HEK293 (cell line): ENCODE data around the gene IFT80.
A peak's percentile ranks its signal among the peaks of the same experiment; 100 is the strongest.

ENCODE experiments used
- CTCF ChIA-PET: fragments of 350-600 bp; formaldehyde crosslinking; extraction: SDS; loops from one replicate; lab custom pipeline; 2021; ENCODE audit warnings: antibody characterized with exemption; lab: Yijun Ruan, JAX
- POLR2A ChIA-PET: fragments of 300-600 bp; formaldehyde crosslinking; extraction: SDS; loops from one replicate; lab custom pipeline; 2020; ENCODE audit warnings: antibody characterized with exemption, inconsistent platforms; lab: Yijun Ruan, JAX
- H3K27ac ChIP-seq: fragments of 200-500 bp; sonication (Bioruptor generic); 2 replicates; pipeline ENCODE4 v1.5.1; 2014; ENCODE audit warnings: low read depth, low read length, control low read depth, inconsistent platforms; ENCODE audit errors: extremely low read depth
- H3K36me3 ChIP-seq, 2 experiments: fragments of 200-500 bp in 1 of 2; sonication (Bioruptor generic) in 1 of 2; 1 replicate in 1 of 2; 2 replicates in 1 of 2; pipeline ENCODE4 v1.5.1; 2014 to 2017; ENCODE audit warnings: inconsistent platforms in 2 of 2, low read length in 2 of 2; ENCODE audit not compliant: control insufficient read depth in 2 of 2, insufficient read depth in 1 of 2
- H3K4me1 ChIP-seq: fragments of 200-500 bp; sonication (Bioruptor generic); 2 replicates; pipeline ENCODE4 v1.5.1; 2014; ENCODE audit warnings: mild to moderate bottlenecking, low read length, inconsistent platforms; ENCODE audit not compliant: control insufficient read depth, insufficient read depth
- H3K4me3 ChIP-seq: 2 replicates; pipeline ENCODE4 v1.5.1; 2011; ENCODE audit warnings: low read depth, mild to moderate bottlenecking, control low read depth, low read length, moderate library complexity
- H3K9me3 ChIP-seq: fragments of 200-500 bp; sonication (Bioruptor generic); 2 replicates; pipeline ENCODE4 v1.5.1; 2014; ENCODE audit warnings: low read depth, low read length, inconsistent platforms; ENCODE audit not compliant: control insufficient read depth, insufficient read depth
- GFI1B ChIP-seq: fragments of 450-650 bp; formaldehyde crosslinking; IDR thresholded peaks from 2 replicates; pipeline ENCODE4 v1.5.1; 2016; ENCODE audit warnings: missing biosample characterization, missing genetic modification characterization
- IKZF3 ChIP-seq: fragments of 450-650 bp; IDR thresholded peaks from 2 replicates; pipeline ENCODE4 v1.5.0; 2018; ENCODE audit warnings: missing biosample characterization, mild to moderate bottlenecking, missing genetic modification characterization, moderate library complexity
- MEIS1 ChIP-seq: sonication (generic); formaldehyde crosslinking; IDR thresholded peaks from 2 replicates; pipeline ENCODE4 v1.8.1; 2022; ENCODE audit warnings: missing genetic modification reagents, mild to moderate bottlenecking, borderline replicate concordance
- REPIN1 ChIP-seq: fragments of 450-650 bp; formaldehyde crosslinking; IDR thresholded peaks from 2 replicates; pipeline ENCODE4 v1.5.1; 2017; ENCODE audit warnings: missing biosample characterization, missing genetic modification characterization, low read depth
- TCF7L2 ChIP-seq: IDR thresholded peaks from 2 replicates; pipeline ENCODE4 v1.6.1; 2011; ENCODE audit warnings: low read depth, mild to moderate bottlenecking, inconsistent platforms, low read length, moderate library complexity, borderline replicate concordance
- ZFHX2 ChIP-seq: fragments of 450-650 bp; formaldehyde crosslinking; conservative IDR thresholded peaks from 2 replicates; pipeline ENCODE4 v1.5.1; 2016; ENCODE audit warnings: missing biosample characterization, missing genetic modification characterization
- ZFP3 ChIP-seq: fragments of 450-650 bp; formaldehyde crosslinking; IDR thresholded peaks from 2 replicates; pipeline ENCODE4 v1.5.1; 2016; ENCODE audit warnings: low read depth, missing biosample characterization, missing genetic modification characterization
- ZNF114 ChIP-seq: fragments of 450-650 bp; formaldehyde crosslinking; IDR thresholded peaks from 2 replicates; pipeline ENCODE4 v1.5.0; 2017; ENCODE audit warnings: missing biosample characterization, missing genetic modification characterization
- ZNF366 ChIP-seq: fragments of 450-650 bp; formaldehyde crosslinking; conservative IDR thresholded peaks from 2 replicates; pipeline ENCODE4 v1.5.1; 2016; ENCODE audit warnings: missing biosample characterization, missing genetic modification characterization
- ZNF510 ChIP-seq: fragments of 450-650 bp; formaldehyde crosslinking; IDR thresholded peaks from 2 replicates; pipeline ENCODE4 v1.5.1; 2018; ENCODE audit warnings: mild to moderate bottlenecking, missing genetic modification characterization, missing biosample characterization; ENCODE audit not compliant: insufficient replicate concordance
- ZNF521 ChIP-seq: fragments of 450-650 bp; formaldehyde crosslinking; IDR thresholded peaks from 2 replicates; pipeline ENCODE4 v1.5.1; 2017; ENCODE audit warnings: missing biosample characterization, mild to moderate bottlenecking, missing genetic modification characterization
- ZNF555 ChIP-seq: fragments of 450-650 bp; formaldehyde crosslinking; conservative IDR thresholded peaks from 2 replicates; pipeline ENCODE4 v1.5.1; 2017; ENCODE audit warnings: missing biosample characterization, mild to moderate bottlenecking, missing genetic modification characterization, inconsistent platforms
- ZNF571 ChIP-seq: fragments of 450-650 bp; formaldehyde crosslinking; IDR thresholded peaks from 2 replicates; pipeline ENCODE4 v1.5.0; 2017; ENCODE audit warnings: missing biosample characterization, missing genetic modification characterization
- ZNF626 ChIP-seq: fragments of 450-650 bp; sonication (Bioruptor Pico); formaldehyde crosslinking; IDR thresholded peaks from 2 replicates; pipeline ENCODE4 v1.5.1; 2018; ENCODE audit warnings: missing biosample characterization, missing genetic modification characterization, inconsistent platforms
- ZNF660 ChIP-seq: fragments of 450-650 bp; IDR thresholded peaks from 2 replicates; pipeline ENCODE4 v1.5.1; 2018; ENCODE audit warnings: missing biosample characterization, mild to moderate bottlenecking, missing genetic modification characterization
- ZNF664 ChIP-seq: fragments of 450-650 bp; formaldehyde crosslinking; IDR thresholded peaks from 2 replicates; pipeline ENCODE4 v1.5.1; 2016; ENCODE audit warnings: missing biosample characterization, missing genetic modification characterization
- ZSCAN30 ChIP-seq: fragments of 450-650 bp; IDR thresholded peaks from 2 replicates; pipeline ENCODE4 v1.5.1; 2018; ENCODE audit warnings: missing biosample characterization, mild to moderate bottlenecking, missing genetic modification characterization, moderate library complexity
- TF ChIP-seq, protein P1 (sequence below): fragments of 450-650 bp; formaldehyde crosslinking; IDR thresholded peaks from 2 replicates; pipeline ENCODE4 v1.5.1; 2016; ENCODE audit warnings: missing biosample characterization, missing genetic modification characterization
- TF ChIP-seq, protein P2 (sequence below): IDR thresholded peaks from 2 replicates; pipeline ENCODE4 v1.6.1; 2011; ENCODE audit warnings: mild to moderate bottlenecking, low read depth, low read length, borderline replicate concordance
- TF ChIP-seq, protein P3 (sequence below): fragments of 450-650 bp; formaldehyde crosslinking; IDR thresholded peaks from 2 replicates; pipeline ENCODE4 v1.5.1; 2017; ENCODE audit warnings: missing biosample characterization, missing genetic modification characterization
- TF ChIP-seq, protein P4 (sequence below): fragments of 450-650 bp; formaldehyde crosslinking; IDR thresholded peaks from 2 replicates; pipeline ENCODE4 v1.5.1; 2016; ENCODE audit warnings: missing biosample characterization, missing genetic modification characterization
- TF ChIP-seq, protein P5 (sequence below): sonication (generic); formaldehyde crosslinking; IDR thresholded peaks from 2 replicates; pipeline ENCODE4 v1.8.1; 2022; ENCODE audit warnings: mild to moderate bottlenecking, moderate library complexity, missing genetic modification reagents
- TF ChIP-seq, protein P6 (sequence below): fragments of 450-650 bp; formaldehyde crosslinking; IDR thresholded peaks from 2 replicates; pipeline ENCODE4 v1.5.1; 2016; ENCODE audit warnings: missing biosample characterization, missing genetic modification characterization

IFT80 gene

DNA sequence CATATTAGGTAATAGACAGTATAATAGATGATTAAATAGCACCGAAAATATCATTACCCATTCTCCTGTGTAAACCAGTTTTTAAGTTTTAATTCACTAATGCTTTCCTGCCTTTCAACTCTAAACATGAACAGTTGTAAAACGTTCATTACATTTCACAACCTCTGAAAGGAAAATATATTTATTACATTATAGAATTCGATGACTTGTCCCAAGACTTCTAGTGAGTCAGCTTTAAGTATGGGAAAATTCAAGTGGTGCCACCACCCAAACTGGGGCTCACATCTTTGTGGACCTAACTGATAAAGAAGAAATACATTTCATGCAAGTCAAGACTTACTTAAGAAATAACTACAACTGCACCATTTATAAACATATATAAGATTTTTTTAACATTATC lies 48.5 kb upstream of the IFT80 start:
- POLR2A ChIA-PET, result no interaction called here
- 0 out of 2 replicates have a peak, but pooled peaks have one; percentile 23 for TF ChIP-seq ZNF664 (tag by site-specific recombination)
- TF ChIP-seq ZSCAN30, result peak; percentile 30; the same call in 1 of the 2 replicates
- TF ChIP-seq ZNF660 (tag by site-specific recombination), result 0 out of 2 replicates have a peak, but pooled peaks have one; percentile 37
- TF ChIP-seq, protein P1, sequence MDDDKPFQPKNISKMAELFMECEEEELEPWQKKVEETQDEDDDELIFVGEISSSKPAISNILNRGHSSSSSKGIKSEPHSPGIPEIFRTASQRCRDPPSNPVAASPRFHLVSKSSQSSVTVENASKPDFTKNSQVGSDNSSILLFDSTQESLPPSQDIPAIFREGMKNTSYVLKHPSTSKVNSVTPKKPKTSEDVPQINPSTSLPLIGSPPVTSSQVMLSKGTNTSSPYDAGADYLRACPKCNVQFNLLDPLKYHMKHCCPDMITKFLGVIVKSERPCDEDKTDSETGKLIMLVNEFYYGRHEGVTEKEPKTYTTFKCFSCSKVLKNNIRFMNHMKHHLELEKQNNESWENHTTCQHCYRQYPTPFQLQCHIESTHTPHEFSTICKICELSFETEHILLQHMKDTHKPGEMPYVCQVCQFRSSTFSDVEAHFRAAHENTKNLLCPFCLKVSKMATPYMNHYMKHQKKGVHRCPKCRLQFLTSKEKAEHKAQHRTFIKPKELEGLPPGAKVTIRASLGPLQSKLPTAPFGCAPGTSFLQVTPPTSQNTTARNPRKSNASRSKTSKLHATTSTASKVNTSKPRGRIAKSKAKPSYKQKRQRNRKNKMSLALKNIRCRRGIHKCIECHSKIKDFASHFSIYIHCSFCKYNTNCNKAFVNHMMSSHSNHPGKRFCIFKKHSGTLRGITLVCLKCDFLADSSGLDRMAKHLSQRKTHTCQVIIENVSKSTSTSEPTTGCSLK (tag by site-specific recombination), result no peak
- TF ChIP-seq ZNF626 (tag by site-specific recombination), result no peak
- no peak for TF ChIP-seq GFI1B (tag by site-specific recombination)
- TF ChIP-seq, protein P2, sequence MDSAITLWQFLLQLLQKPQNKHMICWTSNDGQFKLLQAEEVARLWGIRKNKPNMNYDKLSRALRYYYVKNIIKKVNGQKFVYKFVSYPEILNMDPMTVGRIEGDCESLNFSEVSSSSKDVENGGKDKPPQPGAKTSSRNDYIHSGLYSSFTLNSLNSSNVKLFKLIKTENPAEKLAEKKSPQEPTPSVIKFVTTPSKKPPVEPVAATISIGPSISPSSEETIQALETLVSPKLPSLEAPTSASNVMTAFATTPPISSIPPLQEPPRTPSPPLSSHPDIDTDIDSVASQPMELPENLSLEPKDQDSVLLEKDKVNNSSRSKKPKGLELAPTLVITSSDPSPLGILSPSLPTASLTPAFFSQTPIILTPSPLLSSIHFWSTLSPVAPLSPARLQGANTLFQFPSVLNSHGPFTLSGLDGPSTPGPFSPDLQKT, result no peak
- TF ChIP-seq, protein P3, sequence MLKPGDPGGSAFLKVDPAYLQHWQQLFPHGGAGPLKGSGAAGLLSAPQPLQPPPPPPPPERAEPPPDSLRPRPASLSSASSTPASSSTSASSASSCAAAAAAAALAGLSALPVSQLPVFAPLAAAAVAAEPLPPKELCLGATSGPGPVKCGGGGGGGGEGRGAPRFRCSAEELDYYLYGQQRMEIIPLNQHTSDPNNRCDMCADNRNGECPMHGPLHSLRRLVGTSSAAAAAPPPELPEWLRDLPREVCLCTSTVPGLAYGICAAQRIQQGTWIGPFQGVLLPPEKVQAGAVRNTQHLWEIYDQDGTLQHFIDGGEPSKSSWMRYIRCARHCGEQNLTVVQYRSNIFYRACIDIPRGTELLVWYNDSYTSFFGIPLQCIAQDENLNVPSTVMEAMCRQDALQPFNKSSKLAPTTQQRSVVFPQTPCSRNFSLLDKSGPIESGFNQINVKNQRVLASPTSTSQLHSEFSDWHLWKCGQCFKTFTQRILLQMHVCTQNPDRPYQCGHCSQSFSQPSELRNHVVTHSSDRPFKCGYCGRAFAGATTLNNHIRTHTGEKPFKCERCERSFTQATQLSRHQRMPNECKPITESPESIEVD (tag by site-specific recombination), result peak; percentile 79
- TF ChIP-seq, protein P4, sequence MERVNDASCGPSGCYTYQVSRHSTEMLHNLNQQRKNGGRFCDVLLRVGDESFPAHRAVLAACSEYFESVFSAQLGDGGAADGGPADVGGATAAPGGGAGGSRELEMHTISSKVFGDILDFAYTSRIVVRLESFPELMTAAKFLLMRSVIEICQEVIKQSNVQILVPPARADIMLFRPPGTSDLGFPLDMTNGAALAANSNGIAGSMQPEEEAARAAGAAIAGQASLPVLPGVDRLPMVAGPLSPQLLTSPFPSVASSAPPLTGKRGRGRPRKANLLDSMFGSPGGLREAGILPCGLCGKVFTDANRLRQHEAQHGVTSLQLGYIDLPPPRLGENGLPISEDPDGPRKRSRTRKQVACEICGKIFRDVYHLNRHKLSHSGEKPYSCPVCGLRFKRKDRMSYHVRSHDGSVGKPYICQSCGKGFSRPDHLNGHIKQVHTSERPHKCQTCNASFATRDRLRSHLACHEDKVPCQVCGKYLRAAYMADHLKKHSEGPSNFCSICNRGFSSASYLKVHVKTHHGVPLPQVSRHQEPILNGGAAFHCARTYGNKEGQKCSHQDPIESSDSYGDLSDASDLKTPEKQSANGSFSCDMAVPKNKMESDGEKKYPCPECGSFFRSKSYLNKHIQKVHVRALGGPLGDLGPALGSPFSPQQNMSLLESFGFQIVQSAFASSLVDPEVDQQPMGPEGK (tag by site-specific recombination), result no peak
- no peak for TF ChIP-seq ZFP3 (tag by site-specific recombination)
- no peak for TF ChIP-seq TCF7L2
- TF ChIP-seq, protein P5, sequence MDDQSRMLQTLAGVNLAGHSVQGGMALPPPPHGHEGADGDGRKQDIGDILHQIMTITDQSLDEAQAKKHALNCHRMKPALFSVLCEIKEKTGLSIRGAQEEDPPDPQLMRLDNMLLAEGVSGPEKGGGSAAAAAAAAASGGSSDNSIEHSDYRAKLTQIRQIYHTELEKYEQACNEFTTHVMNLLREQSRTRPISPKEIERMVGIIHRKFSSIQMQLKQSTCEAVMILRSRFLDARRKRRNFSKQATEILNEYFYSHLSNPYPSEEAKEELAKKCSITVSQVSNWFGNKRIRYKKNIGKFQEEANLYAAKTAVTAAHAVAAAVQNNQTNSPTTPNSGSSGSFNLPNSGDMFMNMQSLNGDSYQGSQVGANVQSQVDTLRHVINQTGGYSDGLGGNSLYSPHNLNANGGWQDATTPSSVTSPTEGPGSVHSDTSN, result no peak
- peak; percentile 45 for TF ChIP-seq IKZF3 (tag by site-specific recombination)
- no peak for TF ChIP-seq ZNF555
- TF ChIP-seq ZNF510, result no peak
- TF ChIP-seq REPIN1 (tag by site-specific recombination), result no peak
- Histone ChIP-seq H3K36me3 (peaks cover 3 to 23% of the 10 kb centered on the region in 2 experiments; a peak in 2 of 3 replicates), H3K9me3 (no peaks in the 10 kb centered on the region), H3K27ac (no peak overlapping the region), H3K4me3 (peak overlapping the region; percentile 97; the same call in 1 of the 2 replicates), H3K4me1 (no peaks in the 10 kb centered on the region)
- CTCF ChIA-PET, result no interaction called here

DNA sequence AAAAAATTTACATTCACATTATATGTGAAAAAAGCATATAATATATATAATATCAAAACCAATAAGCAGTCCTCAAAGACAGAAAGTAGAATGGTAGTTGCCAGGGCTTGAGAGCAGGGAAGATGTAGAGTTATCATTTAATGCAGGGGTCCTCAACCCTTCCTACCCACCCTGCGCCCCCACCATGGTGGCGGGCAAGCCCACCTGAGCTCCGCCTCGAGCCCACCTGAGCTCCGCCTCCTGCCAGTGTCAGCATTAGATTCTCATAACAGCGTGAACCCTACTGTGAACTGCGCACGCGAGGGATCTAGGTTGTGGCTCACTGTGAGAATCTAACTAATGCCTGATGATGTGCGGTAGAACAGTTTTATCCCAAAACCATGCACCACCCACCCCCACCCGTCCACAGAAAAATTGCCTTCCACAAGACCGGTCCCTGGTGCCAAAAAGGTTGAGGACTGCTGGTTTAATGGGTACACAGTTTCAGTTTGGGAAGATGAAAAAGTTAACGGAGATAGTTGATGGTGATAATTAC lies 47.6 kb upstream of the IFT80 start:
- Histone ChIP-seq H3K27ac (no peak overlapping the region), H3K9me3 (no peaks in the 10 kb centered on the region), H3K36me3 (peaks cover 3 to 23% of the 10 kb centered on the region in 2 experiments; a peak in 2 of 3 replicates), H3K4me1 (no peaks in the 10 kb centered on the region), H3K4me3 (no peak overlapping the region; the same call in 1 of the 2 replicates)
- ChIA-PET POLR2A (interaction anchor here (1.1 kb wide), 1 partner anchor 47 kb away, joined by 3 read pairs; no protein-coding TSS in a partner anchor), CTCF (no interaction called here)
- TF ChIP-seq ZNF366 (tag by site-specific recombination), result no peak
- TF ChIP-seq ZNF521 (tag by site-specific recombination), result no peak
- no peak for TF ChIP-seq ZNF114 (tag by site-specific recombination)
- TF ChIP-seq, protein P6, sequence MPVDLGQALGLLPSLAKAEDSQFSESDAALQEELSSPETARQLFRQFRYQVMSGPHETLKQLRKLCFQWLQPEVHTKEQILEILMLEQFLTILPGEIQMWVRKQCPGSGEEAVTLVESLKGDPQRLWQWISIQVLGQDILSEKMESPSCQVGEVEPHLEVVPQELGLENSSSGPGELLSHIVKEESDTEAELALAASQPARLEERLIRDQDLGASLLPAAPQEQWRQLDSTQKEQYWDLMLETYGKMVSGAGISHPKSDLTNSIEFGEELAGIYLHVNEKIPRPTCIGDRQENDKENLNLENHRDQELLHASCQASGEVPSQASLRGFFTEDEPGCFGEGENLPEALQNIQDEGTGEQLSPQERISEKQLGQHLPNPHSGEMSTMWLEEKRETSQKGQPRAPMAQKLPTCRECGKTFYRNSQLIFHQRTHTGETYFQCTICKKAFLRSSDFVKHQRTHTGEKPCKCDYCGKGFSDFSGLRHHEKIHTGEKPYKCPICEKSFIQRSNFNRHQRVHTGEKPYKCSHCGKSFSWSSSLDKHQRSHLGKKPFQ (tag by site-specific recombination), result no peak
- TF ChIP-seq MEIS1 (CRISPR knock-in tag), result no peak
- TF ChIP-seq ZNF571 (tag by site-specific recombination), result no peak
- TF ChIP-seq ZFHX2, result no peak
